Hematopoietic multipotent progenitor cell treated with erythropoietin and hydrocortisone succinate and interleukin-3 and kit ligand, for 8 days (in vitro differentiated cells): ENCODE measurements around the gene TAP2.
"Not testable (repeated sequence)": the region's sequence is repeated elsewhere in the genome, so short reads cannot be mapped to it uniquely, and the experiment has no call there.

Experiments used
- DNase-seq: peaks from one replicate; pipeline ENCODE4 v3.0.0-alpha.2; 2015

The TAP2 gene

GRCh38 chr6:32832535-32832934, 6.0 kb downstream of the TAP2 start:
- no peak for DNase-seq

- DNase-seq: no peak
Measured at GRCh38 chr6:32830936-32831335, 7.6 kb downstream of the TAP2 start.

GRCh38 chr6:32830017-32830416, 8.5 kb downstream of the TAP2 start:
- no peak for DNase-seq

GRCh38 chr6:32829495-32829894, 9.0 kb downstream of the TAP2 start:
- no peak for DNase-seq

GRCh38 chr6:32827025-32827424, 11.5 kb downstream of the TAP2 start:
- DNase-seq: no peak

GRCh38 chr6:32825966-32826365, 12.6 kb downstream of the TAP2 start:
- peak; percentile 11 for DNase-seq

GRCh38 chr6:32819729-32820128, 18.8 kb downstream of the TAP2 start:
- no peak for DNase-seq

GRCh38 chr6:32818867-32819266, 19.7 kb downstream of the TAP2 start:
- no peak for DNase-seq

- no peak for DNase-seq
Measured at GRCh38 chr6:32816746-32817204, 21.8 kb downstream of the TAP2 start, which contains the start of gene HLA-DOB. HLA-DOB (minus strand) TSS chr6:32817002; CDS start chr6:32816951, 51 bp downstream.

GRCh38 chr6:32815996-32816395, 22.5 kb downstream of the TAP2 start:
- DNase-seq: no peak

- DNase-seq: no peak
Measured at GRCh38 chr6:32815115-32815514, 23.4 kb downstream of the TAP2 start.

- no peak for DNase-seq
Measured at GRCh38 chr6:32814145-32814544, 24.4 kb downstream of the TAP2 start.

GRCh38 chr6:32809171-32809570, 29.4 kb downstream of the TAP2 start:
- no peak for DNase-seq

GRCh38 chr6:32807020-32807580, 31.4 kb downstream of the TAP2 start:
- DNase-seq: no peak

- not testable (repeated sequence) for DNase-seq
Measured at GRCh38 chr6:32805404-32805803, 33.1 kb downstream of the TAP2 start.

GRCh38 chr6:32803416-32803815, 35.1 kb downstream of the TAP2 start:
- DNase-seq: no peak

- DNase-seq: no peak
Measured at GRCh38 chr6:32799740-32800139, 38.8 kb downstream of the TAP2 start.

- no peak for DNase-seq
Measured at GRCh38 chr6:32799168-32799567, 39.4 kb downstream of the TAP2 start.

- peak; percentile 66 for DNase-seq
Measured at GRCh38 chr6:32796848-32797776, 41.4 kb downstream of the TAP2 start.

GRCh38 chr6:32794510-32794909, 44.0 kb downstream of the TAP2 start:
- peak; percentile 3 for DNase-seq

- no peak for DNase-seq
Measured at GRCh38 chr6:32792901-32793435, 45.6 kb downstream of the TAP2 start.

GRCh38 chr6:32790306-32790705, 48.2 kb downstream of the TAP2 start:
- DNase-seq: no peak
